H1 (cell line): Measurements from ENCODE around the gene AQP12A. TPM values are rescaled to one million over a fixed set of nuclear protein-coding genes. Genes with fewer than 3 reads are reported as not detected.
"Not testable (repeated sequence)": the region's sequence is repeated elsewhere in the genome, so short reads cannot be mapped to it uniquely, and the experiment has no call there.

Experiments used
- CTCF ChIA-PET: fragments of 300-600 bp; sonication (Branson Sonifier 250); formaldehyde crosslinking; loops from one replicate; lab custom pipeline; 2021; ENCODE audit not compliant: partially characterized antibody; lab: Charles Lee
- POLR2A ChIA-PET: fragments of 300-600 bp; sonication (Branson Sonifier 250); formaldehyde crosslinking; loops from one replicate; lab custom pipeline; 2021; ENCODE audit warnings: inconsistent platforms; ENCODE audit not compliant: partially characterized antibody; lab: Charles Lee
- DNase-seq, 2 experiments: peaks; one replicate each; pipeline versions ENCODE4 v3.0.0 to v3.0.0-alpha.2; 2010 to 2022; ENCODE audit warnings: low spot score in 2 of 2, low read depth in 1 of 2, mixed read lengths in 1 of 2
- FAIRE-seq: peaks from 2 replicates; lab custom pipeline; 2011; peaks lifted over from hg19 to GRCh38; lab: Jason Lieb, UNC
- H2AFZ ChIP-seq: 2 replicates; pipeline ENCODE4 v1.8.1; 2012; ENCODE audit warnings: low read length, inconsistent platforms
- H2AK5ac ChIP-seq: 2 replicates; pipeline ENCODE4 v1.6.1; 2013; ENCODE audit warnings: low read depth, low read length
- H2BK120ac ChIP-seq: replicated peaks from 2 replicates; pipeline ENCODE3; 2013; ENCODE audit warnings: low read depth, low read length, inconsistent platforms
- H2BK12ac ChIP-seq: 2 replicates; pipeline ENCODE4 v1.6.1; 2013; ENCODE audit warnings: low read depth, low read length
- H2BK15ac ChIP-seq: 2 replicates; pipeline ENCODE4 v1.6.1; 2013; ENCODE audit warnings: low read length
- H2BK20ac ChIP-seq: 2 replicates; pipeline ENCODE4 v1.6.1; 2013; ENCODE audit warnings: low read length
- H2BK5ac ChIP-seq: 2 replicates; pipeline ENCODE4 v1.6.1; 2013; ENCODE audit warnings: low read depth, low read length
- H3K14ac ChIP-seq: 2 replicates; pipeline ENCODE4 v1.6.1; 2013; ENCODE audit warnings: inconsistent platforms; ENCODE audit not compliant: insufficient read length
- H3K18ac ChIP-seq: 2 replicates; pipeline ENCODE4 v1.6.1; 2013; ENCODE audit warnings: low read length; ENCODE audit errors: extremely low read depth
- H3K23ac ChIP-seq: 2 replicates; pipeline ENCODE4 v1.6.1; 2013; ENCODE audit warnings: inconsistent platforms; ENCODE audit not compliant: insufficient read length
- H3K23me2 ChIP-seq: 2 replicates; pipeline ENCODE4 v1.6.1; 2013; ENCODE audit warnings: low read depth, low read length
- H3K27ac ChIP-seq: 2 replicates; pipeline ENCODE4 v1.6.1; 2011; ENCODE audit warnings: low read depth, low read length, inconsistent platforms
- H3K27me3 ChIP-seq, 4 experiments: replicated peaks in 1 of 4; 1 replicate in 1 of 4; 2 replicates in 3 of 4; pipeline versions ENCODE4 v1.6.1 to v1.8.1; 2011 to 2013; ENCODE audit warnings: low read length in 3 of 4, mild to moderate bottlenecking in 3 of 4, inconsistent platforms in 2 of 4, mixed read lengths in 2 of 4, moderate library complexity in 1 of 4; ENCODE audit not compliant: control insufficient read depth in 3 of 4, insufficient read depth in 3 of 4; ENCODE audit errors: extremely low read depth in 1 of 4
- H3K36me3 ChIP-seq, 4 experiments: 2 replicates each; pipeline versions ENCODE4 v1.6.1 to v1.8.1; 2011 to 2013; ENCODE audit warnings: mild to moderate bottlenecking in 4 of 4, low read length in 3 of 4, moderate library complexity in 2 of 4, control low read depth in 1 of 4, inconsistent platforms in 1 of 4; ENCODE audit not compliant: insufficient read depth in 4 of 4, control insufficient read depth in 2 of 4
- H3K4ac ChIP-seq: replicated peaks from 2 replicates; pipeline ENCODE3; 2013; ENCODE audit warnings: low read length, low read depth, mixed read lengths, inconsistent platforms; ENCODE audit not compliant: insufficient read length
- H3K4me1 ChIP-seq, 4 experiments: replicated peaks in 1 of 4; 1 replicate in 1 of 4; 2 replicates in 3 of 4; pipeline versions ENCODE4 v1.6.1 to v1.8.1; 2011 to 2013; ENCODE audit warnings: low read length in 3 of 4, inconsistent platforms in 2 of 4, mixed read lengths in 1 of 4; ENCODE audit not compliant: insufficient read depth in 4 of 4, control insufficient read depth in 3 of 4
- H3K4me2 ChIP-seq, 2 experiments: 2 replicates each; pipeline versions ENCODE4 v1.6.1 to v1.8.1; 2011 to 2013; ENCODE audit warnings: low read depth in 2 of 2, low read length in 2 of 2, control low read depth in 1 of 2, inconsistent platforms in 1 of 2, mild to moderate bottlenecking in 1 of 2; ENCODE audit not compliant: insufficient read depth in 1 of 2
- H3K4me3 ChIP-seq, 4 experiments: fragments of 200-600, 300-600 bp in 1 of 4; sonication (generic), shearing (Covaris generic), sonication (Bioruptor Twin) in 1 of 4; 2 replicates each; pipeline versions ENCODE4 v1.5.1 to v1.8.1; 2011 to 2016; ENCODE audit warnings: low read length in 4 of 4, low read depth in 3 of 4, control low read depth in 2 of 4, inconsistent platforms in 2 of 4, mild to moderate bottlenecking in 2 of 4, mixed read lengths in 1 of 4, moderate library complexity in 1 of 4; ENCODE audit not compliant: insufficient read depth in 2 of 4; ENCODE audit errors: extremely low read depth in 1 of 4
- H3K56ac ChIP-seq: replicated peaks from 2 replicates; pipeline ENCODE3; 2013; ENCODE audit warnings: low read depth, mild to moderate bottlenecking, mixed read lengths, low read length, inconsistent platforms; ENCODE audit not compliant: insufficient read length
- H3K79me1 ChIP-seq: 2 replicates; pipeline ENCODE4 v1.6.1; 2013; ENCODE audit warnings: low read depth, low read length, control low read depth
- H3K79me2 ChIP-seq, 2 experiments: 2 replicates each; pipeline versions ENCODE4 v1.6.1 to v1.8.1; 2012 to 2013; ENCODE audit warnings: low read length in 2 of 2, mild to moderate bottlenecking in 2 of 2, inconsistent platforms in 1 of 2; ENCODE audit not compliant: insufficient read depth in 2 of 2, control insufficient read depth in 1 of 2
- H3K9ac ChIP-seq, 4 experiments: replicated peaks in 1 of 4; 1 replicate in 1 of 4; 2 replicates in 3 of 4; pipeline versions ENCODE4 v1.6.1 to v1.8.1; 2011 to 2013; ENCODE audit warnings: low read depth in 3 of 4, low read length in 3 of 4, control low read depth in 2 of 4, mild to moderate bottlenecking in 2 of 4, moderate library complexity in 2 of 4, inconsistent platforms in 1 of 4; ENCODE audit errors: extremely low read depth in 1 of 4
- H3K9me3 ChIP-seq, 2 experiments: 2 replicates each; pipeline versions ENCODE4 v1.6.1 to v1.8.1; 2012 to 2013; ENCODE audit warnings: mild to moderate bottlenecking in 2 of 2, moderate library complexity in 2 of 2, control low read depth in 1 of 2, inconsistent platforms in 1 of 2, low read depth in 1 of 2, low read length in 1 of 2, mixed read lengths in 1 of 2; ENCODE audit not compliant: insufficient read depth in 2 of 2
- H4K20me1 ChIP-seq, 2 experiments: replicated peaks in 1 of 2; 2 replicates each; pipeline versions ENCODE3 to v1.8.1; 2011 to 2013; ENCODE audit warnings: inconsistent platforms in 2 of 2, low read length in 2 of 2, mild to moderate bottlenecking in 1 of 2; ENCODE audit not compliant: insufficient read depth in 2 of 2, control insufficient read depth in 1 of 2
- H4K5ac ChIP-seq: 2 replicates; pipeline ENCODE4 v1.6.1; 2013; ENCODE audit warnings: low read length, low read depth, mixed read lengths, inconsistent platforms; ENCODE audit not compliant: insufficient read length
- H4K8ac ChIP-seq: 2 replicates; pipeline ENCODE4 v1.8.0; 2013; ENCODE audit warnings: mild to moderate bottlenecking, moderate library complexity, low read length, inconsistent platforms; ENCODE audit not compliant: insufficient read depth; ENCODE audit errors: extremely low read depth
- H4K91ac ChIP-seq: replicated peaks from 2 replicates; pipeline ENCODE3; 2013; ENCODE audit warnings: low read length, mixed read lengths, inconsistent platforms; ENCODE audit not compliant: insufficient read length
- WGBS, 2 experiments: shearing (Covaris generic) in 1 of 2; methylation state at CpG; one replicate each; pipeline versions ENCODE4 v1.1.6 to v1.1.7; 2013 to 2015; ENCODE audit warnings: low lambda C conversion rate in 2 of 2, mixed read lengths in 2 of 2, inconsistent platforms in 1 of 2, low coverage in 1 of 2, missing lambda C conversion rate in 1 of 2; ENCODE audit not compliant: insufficient replicate concordance in 2 of 2, insufficient coverage in 1 of 2, insufficient read length in 1 of 2; ENCODE audit errors: extremely low coverage in 1 of 2, missing lambda C conversion rate in 1 of 2; 5-methylcytosine and 5-hydroxymethylcytosine counted together
- polyA plus RNA-seq, 7 experiments: library from polyadenylated mRNA; depleted of rRNA in 3 of 7; stranded (reverse) in 5 of 7; unstranded in 2 of 7; fragments of >200 nt in 5 of 7; fragments of 200-250 nt in 2 of 7; gene quantifications; 1 replicate in 5 of 7; 2 replicates in 1 of 7; 4 replicates in 1 of 7; pipeline versions ENCODE4 v1.2.1 to v1.2.3, GENCODE V29; 2011 to 2013; ENCODE audit warnings: missing spikeins in 2 of 7, mixed read lengths in 2 of 7
- total RNA-seq: library from RNA; stranded (reverse); fragmentation: NEBNext Ultra II Directional; extraction: Animal tissue kit (Norgen Biotek cat#: 25700); gene quantifications from 2 replicates; pipeline ENCODE4 v1.2.1, GENCODE V29; 2021

Gene AQP12A
- total and polyA plus RNA-seq, 2 of the 8 experiments (the other 6 are each of a cell fraction or from before 2014, with no cell fraction given): not detected

DNA sequence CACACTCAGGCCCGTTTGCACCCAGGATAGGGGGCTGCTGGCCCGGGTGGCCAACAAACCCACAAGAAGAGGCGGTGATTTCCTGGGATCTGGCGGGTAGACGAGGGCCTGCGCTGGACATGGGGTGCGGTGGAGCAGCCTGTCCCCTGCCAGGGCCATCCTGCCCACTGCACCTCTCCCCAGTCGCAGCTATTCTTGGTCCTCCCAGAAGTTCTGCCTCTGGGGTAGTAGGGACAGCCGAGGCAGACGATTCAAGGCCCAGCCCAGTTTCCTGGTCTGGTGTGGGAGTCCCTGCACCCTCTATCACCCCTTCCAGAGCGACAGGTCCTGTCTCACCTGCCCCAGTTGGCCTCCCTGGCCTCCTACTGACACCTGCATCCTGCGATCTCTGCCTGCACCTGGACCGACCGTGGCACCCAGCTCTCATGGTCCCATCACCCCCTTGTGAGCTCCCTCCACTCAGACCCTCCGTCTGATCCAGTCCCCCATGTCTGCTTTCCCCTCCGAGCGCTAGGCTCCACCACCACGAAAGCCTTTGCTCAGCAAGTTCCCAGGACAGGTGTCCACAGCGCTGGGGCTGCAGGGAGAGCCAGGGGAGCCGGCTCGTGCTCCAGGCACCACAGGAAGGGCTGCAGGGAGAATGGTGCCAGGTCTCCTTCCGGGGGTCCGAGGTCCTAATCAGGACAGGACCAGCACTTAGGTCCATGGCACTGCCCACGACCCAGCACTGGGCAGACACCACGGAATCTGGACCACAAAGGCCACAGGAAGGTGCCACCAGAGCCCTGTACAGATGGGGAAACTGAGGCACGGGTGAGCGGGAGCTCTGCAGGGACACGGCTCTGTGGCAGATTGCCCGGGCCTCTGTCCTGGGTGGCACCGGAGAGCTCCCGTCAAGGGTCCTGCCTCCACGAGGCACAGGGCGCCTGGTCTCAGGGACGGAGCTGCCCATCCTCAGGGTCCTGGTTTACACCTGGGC is 1.2 kb downstream of the AQP12A start:
- H3K9me3 ChIP-seq, H2AK5ac ChIP-seq, H3K36me3 ChIP-seq, H4K8ac ChIP-seq, H3K56ac ChIP-seq, H2BK5ac ChIP-seq, H4K5ac ChIP-seq, H3K4ac ChIP-seq, H4K91ac ChIP-seq, H2BK12ac ChIP-seq, H2BK20ac ChIP-seq, H3K79me2 ChIP-seq, H3K27me3 ChIP-seq, H3K27ac ChIP-seq, H3K4me1 ChIP-seq, H3K14ac ChIP-seq, H3K4me3 ChIP-seq, CTCF ChIA-PET, H3K9ac ChIP-seq, H2BK15ac ChIP-seq, H3K18ac ChIP-seq, H2BK120ac ChIP-seq, H3K23ac ChIP-seq, POLR2A ChIA-PET, H2AFZ ChIP-seq, H4K20me1 ChIP-seq, H3K79me1 ChIP-seq, H3K4me2 ChIP-seq, H3K23me2 ChIP-seq: not testable (repeated sequence)
- WGBS, 2 experiments: 90% methylated on average over 8 of the region's 34 CpGs; no CpG with 5 or more reads in 1 of the 2 experiments
- FAIRE-seq: peak; percentile 66
- DNase-seq: peak in 1 of 2 experiments; percentile 38
